ENCODE results near the gene TMC1.

GRCh38 chr9:72575666-72576065 is 54.3 kb downstream of the TMC1 start:
- no peak for TF ChIP-seq CTCF (IDR thresholded peaks at IDR 0.05)
- TF ChIP-seq EP300 (IDR thresholded peaks at IDR 0.05; ENCODE audit: low read depth), result no peak
- no peak for TF ChIP-seq POLR2A (IDR thresholded peaks at IDR 0.05)

All from transverse colon (tissue), 3 donors.